Mucosa of stomach (tissue), 1 donor: ENCODE data around the gene RALGPS1.

Experiments used
- H3K27me3 ChIP-seq: one replicate; pipeline ENCODE4 v1.7.0; 2013; ENCODE audit warnings: mild to moderate bottlenecking, low read length; ENCODE audit not compliant: control insufficient read depth, insufficient read depth
- H3K36me3 ChIP-seq: one replicate; pipeline ENCODE4 v1.7.0; 2013; ENCODE audit warnings: low read length; ENCODE audit not compliant: control insufficient read depth, insufficient read depth
- H3K4me1 ChIP-seq: one replicate; pipeline ENCODE4 v1.7.0; 2013; ENCODE audit warnings: mild to moderate bottlenecking, low read length; ENCODE audit not compliant: control insufficient read depth, insufficient read depth
- H3K4me3 ChIP-seq: one replicate; pipeline ENCODE4 v1.7.0; 2013; ENCODE audit warnings: low read length
- H3K9ac ChIP-seq: one replicate; pipeline ENCODE4 v1.7.0; 2013; ENCODE audit warnings: mild to moderate bottlenecking, low read length, moderate library complexity
- H3K9me3 ChIP-seq: one replicate; pipeline ENCODE4 v1.7.0; 2013; ENCODE audit warnings: mild to moderate bottlenecking, low read length, moderate library complexity; ENCODE audit not compliant: control insufficient read depth
- donor health status: Pancreatic carcinoma.

The RALGPS1 gene, protein sequence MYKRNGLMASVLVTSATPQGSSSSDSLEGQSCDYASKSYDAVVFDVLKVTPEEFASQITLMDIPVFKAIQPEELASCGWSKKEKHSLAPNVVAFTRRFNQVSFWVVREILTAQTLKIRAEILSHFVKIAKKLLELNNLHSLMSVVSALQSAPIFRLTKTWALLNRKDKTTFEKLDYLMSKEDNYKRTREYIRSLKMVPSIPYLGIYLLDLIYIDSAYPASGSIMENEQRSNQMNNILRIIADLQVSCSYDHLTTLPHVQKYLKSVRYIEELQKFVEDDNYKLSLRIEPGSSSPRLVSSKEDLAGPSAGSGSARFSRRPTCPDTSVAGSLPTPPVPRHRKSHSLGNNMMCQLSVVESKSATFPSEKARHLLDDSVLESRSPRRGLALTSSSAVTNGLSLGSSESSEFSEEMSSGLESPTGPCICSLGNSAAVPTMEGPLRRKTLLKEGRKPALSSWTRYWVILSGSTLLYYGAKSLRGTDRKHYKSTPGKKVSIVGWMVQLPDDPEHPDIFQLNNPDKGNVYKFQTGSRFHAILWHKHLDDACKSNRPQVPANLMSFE

DNA sequence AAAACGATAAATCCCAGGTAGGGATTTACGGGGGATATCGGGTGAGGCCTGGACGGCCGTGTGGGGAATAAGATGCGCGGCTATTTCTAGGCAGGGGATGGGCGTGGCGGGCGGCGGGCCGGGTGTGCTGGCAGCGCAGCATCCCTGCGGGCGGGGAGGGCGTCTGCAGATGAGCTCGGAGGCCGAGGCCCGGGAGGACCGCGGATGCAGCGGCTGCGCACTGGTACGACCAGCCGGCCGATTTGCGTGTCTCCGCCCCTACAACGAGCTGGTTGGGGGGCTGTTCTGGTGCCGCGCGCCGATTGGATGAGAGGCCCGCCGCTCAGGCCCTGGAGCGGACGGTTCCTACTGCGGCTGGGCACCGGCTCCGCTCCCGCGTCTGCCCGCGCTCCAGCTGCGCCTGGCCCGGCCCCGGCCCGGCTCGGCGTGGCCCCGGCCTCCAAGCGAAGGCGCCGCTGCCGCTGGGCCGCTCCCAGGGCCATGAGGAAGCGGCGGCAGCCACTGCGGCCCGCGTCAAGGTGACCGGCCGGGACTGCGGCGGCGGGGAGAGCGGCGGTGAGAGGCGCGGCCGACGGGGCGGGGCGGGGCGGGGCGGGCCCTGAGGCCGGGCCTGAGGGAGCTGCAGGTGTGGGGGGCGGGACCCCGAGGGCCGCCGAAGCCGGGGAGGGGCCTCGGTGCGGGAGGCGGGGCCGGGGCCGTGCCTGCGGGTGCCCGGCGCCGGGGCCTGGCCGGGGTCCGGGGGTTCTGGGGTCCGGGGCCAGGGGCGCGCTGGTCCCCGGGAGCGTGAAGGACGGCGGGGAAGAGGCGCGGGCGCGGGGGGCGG lies at the start of gene RALGPS1:
Gene RALGPS1, plus strand, starts transcription at position 325 of the 823 bp plus-strand sequence. CDS start 47,508 bp downstream, outside the sequence.
- peaks cover 34% of the 10 kb centered on the region for H3K4me1 ChIP-seq

GRCh38 chr9:126869368-126869767 lies 45.2 kb upstream of the RALGPS1 start:
- H3K27me3 ChIP-seq, result no peaks in the 10 kb centered on the region
- H3K4me3 ChIP-seq, result no peak overlapping the region
- no peaks in the 10 kb centered on the region for H3K4me1 ChIP-seq
- no peaks in the 10 kb centered on the region for H3K36me3 ChIP-seq
- H3K9ac ChIP-seq, result no peak overlapping the region
- no peaks in the 10 kb centered on the region for H3K9me3 ChIP-seq

More for the DNA sequence above, at the start of gene RALGPS1:
- H3K36me3 ChIP-seq, result no peaks in the 10 kb centered on the region
- peak within 1 kb of the TSS; percentile 66 for H3K9ac ChIP-seq
- H3K4me3 ChIP-seq, result peak within 1 kb of the TSS; percentile 44
- H3K9me3 ChIP-seq, result no peaks in the 10 kb centered on the region
- no peaks in the 10 kb centered on the region for H3K27me3 ChIP-seq

- Histone ChIP-seq H3K36me3 (no peaks in the 10 kb centered on the region), H3K9ac (no peak overlapping the region), H3K27me3 (no peaks in the 10 kb centered on the region), H3K4me3 (no peak overlapping the region), H3K4me1 (no peaks in the 10 kb centered on the region), H3K9me3 (no peaks in the 10 kb centered on the region)
Measured at GRCh38 chr9:126872516-126872915, 42.1 kb upstream of the RALGPS1 start.

GRCh38 chr9:126874546-126875314 lies 39.9 kb upstream of the RALGPS1 start:
- Histone ChIP-seq H3K27me3 (no peaks in the 10 kb centered on the region), H3K9ac (no peak overlapping the region), H3K4me1 (no peaks in the 10 kb centered on the region), H3K4me3 (no peak overlapping the region), H3K9me3 (no peaks in the 10 kb centered on the region), H3K36me3 (no peaks in the 10 kb centered on the region)

DNA sequence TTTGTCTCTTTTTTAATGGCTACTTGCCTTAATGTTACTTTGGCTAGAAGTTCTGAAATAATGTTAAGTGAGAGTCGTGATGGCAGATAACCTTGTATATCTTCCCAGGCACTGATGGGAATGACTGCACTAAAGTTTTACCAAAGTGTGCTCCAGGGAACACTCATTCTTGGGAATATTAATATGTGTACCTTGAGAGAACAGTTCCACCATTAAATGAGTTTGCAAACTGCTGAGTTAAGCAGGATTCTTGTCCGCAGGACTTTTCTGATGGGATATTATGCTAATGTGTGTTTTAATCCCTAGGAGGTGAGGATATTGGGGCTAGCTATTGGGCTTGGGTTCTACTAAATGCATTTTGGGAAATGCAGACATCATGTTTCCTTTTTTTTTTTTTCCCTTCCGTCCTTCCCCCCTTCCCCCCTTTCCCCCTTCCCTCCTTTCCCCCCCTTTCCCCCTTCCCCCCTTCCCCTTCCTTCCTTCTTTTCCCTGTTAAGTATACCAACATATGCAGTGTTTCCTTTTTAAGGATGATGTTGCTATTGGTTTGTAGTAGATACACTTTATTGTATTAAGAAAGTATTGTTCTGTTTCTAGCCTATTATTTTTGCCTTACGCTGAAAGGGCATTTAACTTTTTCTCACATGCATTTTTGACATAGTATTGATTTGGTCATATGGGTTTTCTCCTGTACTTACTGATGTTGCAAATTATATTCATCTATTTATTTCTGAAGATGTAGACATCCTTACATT lies 38.6 kb upstream of the RALGPS1 start:
- Histone ChIP-seq H3K4me3 (no peak overlapping the region), H3K27me3 (no peaks in the 10 kb centered on the region), H3K4me1 (no peaks in the 10 kb centered on the region), H3K9ac (no peak overlapping the region), H3K9me3 (no peaks in the 10 kb centered on the region), H3K36me3 (no peaks in the 10 kb centered on the region)

DNA sequence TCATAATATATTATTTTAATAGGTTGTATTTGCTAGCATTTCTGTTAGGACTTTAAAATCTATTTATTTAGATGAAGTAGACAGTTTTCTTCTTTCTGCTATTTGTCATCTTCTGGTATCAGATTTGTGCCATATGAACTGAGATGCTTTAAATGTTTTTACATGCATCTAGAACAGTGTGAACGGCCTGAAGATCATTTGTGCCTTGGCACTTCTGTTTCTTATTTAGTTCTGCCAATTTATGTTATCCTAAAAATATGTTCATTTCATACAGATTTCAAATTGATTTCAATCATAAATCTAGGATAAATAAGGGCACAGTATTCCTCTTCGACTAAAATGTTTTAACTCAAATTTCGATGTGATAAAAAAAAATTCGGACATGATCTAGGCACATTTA lies 38.1 kb upstream of the RALGPS1 start:
- no peaks in the 10 kb centered on the region for H3K27me3 ChIP-seq
- H3K4me1 ChIP-seq, result no peaks in the 10 kb centered on the region
- H3K36me3 ChIP-seq, result no peaks in the 10 kb centered on the region
- H3K9ac ChIP-seq, result no peak overlapping the region
- no peak overlapping the region for H3K4me3 ChIP-seq
- no peaks in the 10 kb centered on the region for H3K9me3 ChIP-seq

DNA sequence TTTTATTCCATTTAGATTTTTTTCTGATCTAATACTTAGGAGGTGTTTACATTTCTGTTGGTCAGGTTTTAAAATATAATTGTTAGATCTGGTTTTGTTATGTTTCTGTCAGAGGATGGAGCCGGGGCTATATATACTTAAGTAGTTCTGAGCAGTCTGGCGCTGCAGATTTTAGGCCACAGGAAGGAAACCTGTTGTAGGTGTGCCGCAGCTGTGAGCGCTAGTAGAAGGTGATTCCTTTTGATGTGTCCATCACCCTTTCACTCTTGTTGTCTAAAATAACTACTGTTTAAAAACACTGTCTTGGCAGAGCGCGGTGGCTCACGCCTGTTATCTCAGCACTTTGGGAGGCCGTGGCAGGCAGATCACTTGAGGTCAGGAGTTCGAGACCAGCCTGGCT lies 37.2 kb upstream of the RALGPS1 start:
- Histone ChIP-seq H3K4me1 (no peaks in the 10 kb centered on the region), H3K9me3 (no peaks in the 10 kb centered on the region), H3K4me3 (no peak overlapping the region), H3K27me3 (no peaks in the 10 kb centered on the region), H3K36me3 (no peaks in the 10 kb centered on the region), H3K9ac (no peak overlapping the region)

- H3K27me3 ChIP-seq, result no peaks in the 10 kb centered on the region
- H3K9me3 ChIP-seq, result no peaks in the 10 kb centered on the region
- no peaks in the 10 kb centered on the region for H3K4me1 ChIP-seq
- H3K9ac ChIP-seq, result no peak overlapping the region
- no peaks in the 10 kb centered on the region for H3K36me3 ChIP-seq
- no peak overlapping the region for H3K4me3 ChIP-seq
Measured at GRCh38 chr9:126879288-126879687, 35.3 kb upstream of the RALGPS1 start.

- Histone ChIP-seq H3K27me3 (no peaks in the 10 kb centered on the region), H3K9ac (no peak overlapping the region), H3K36me3 (no peaks in the 10 kb centered on the region), H3K4me3 (no peak overlapping the region), H3K4me1 (no peaks in the 10 kb centered on the region), H3K9me3 (no peaks in the 10 kb centered on the region)
Measured at GRCh38 chr9:126880226-126880946, 34.2 kb upstream of the RALGPS1 start.

DNA sequence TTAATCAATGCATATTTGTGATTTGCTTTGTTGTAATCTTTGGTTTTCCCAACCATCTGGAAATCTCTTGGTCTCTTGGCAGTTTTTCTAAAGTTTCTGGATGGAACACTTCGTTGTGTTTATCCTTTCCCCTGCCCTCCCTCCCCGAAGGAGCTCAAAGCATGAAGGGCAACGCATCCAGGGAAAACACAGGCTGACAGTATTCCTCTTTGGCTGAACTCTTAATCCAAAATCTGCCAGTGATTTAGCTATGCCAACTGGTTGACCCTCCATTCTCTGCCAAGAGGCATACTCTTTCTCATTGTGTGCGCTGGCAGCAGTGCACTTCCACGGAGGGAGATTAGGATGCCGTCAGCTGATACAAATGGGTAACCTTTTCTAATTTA lies 33.6 kb upstream of the RALGPS1 start:
- Histone ChIP-seq H3K9me3 (no peaks in the 10 kb centered on the region), H3K4me3 (no peak overlapping the region), H3K36me3 (no peaks in the 10 kb centered on the region), H3K4me1 (no peaks in the 10 kb centered on the region), H3K9ac (no peak overlapping the region), H3K27me3 (no peaks in the 10 kb centered on the region)

DNA sequence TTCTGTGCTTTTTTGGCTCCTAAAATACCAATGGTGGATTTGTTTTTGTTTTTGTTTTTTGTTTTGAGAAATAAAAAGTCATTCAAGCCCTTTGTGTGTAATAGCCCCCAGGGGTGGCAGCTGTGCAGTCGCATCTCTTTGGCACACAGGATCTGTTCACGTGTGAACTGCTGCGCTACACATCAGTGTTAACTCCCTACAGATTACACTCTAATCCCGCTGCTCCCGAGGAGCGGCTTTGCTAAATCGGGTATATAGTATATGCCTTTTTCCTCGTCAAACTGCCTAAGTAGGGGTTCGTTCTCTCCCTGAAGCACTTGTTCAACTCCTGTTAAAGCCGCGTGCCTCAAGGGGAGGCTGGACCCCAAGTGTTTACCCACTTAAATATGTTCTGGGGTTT lies 31.8 kb upstream of the RALGPS1 start:
- H3K9me3 ChIP-seq, result no peaks in the 10 kb centered on the region
- H3K27me3 ChIP-seq, result no peaks in the 10 kb centered on the region
- H3K36me3 ChIP-seq, result no peaks in the 10 kb centered on the region
- H3K4me1 ChIP-seq, result no peaks in the 10 kb centered on the region
- no peak overlapping the region for H3K4me3 ChIP-seq
- H3K9ac ChIP-seq, result no peak overlapping the region
